Neural cell (in vitro differentiated cells): Measurements from ENCODE around the gene LRCOL1. TPM values are rescaled to one million over a fixed set of nuclear protein-coding genes. Genes with fewer than 3 reads are reported as not detected.

Experiments used
- H2AFZ ChIP-seq: fragments of 200-600, 300-800 bp; sonication (generic), shearing (Covaris generic); 2 replicates; pipeline ENCODE4 v1.6.0; 2014; ENCODE audit warnings: low read depth, mild to moderate bottlenecking, antibody characterized with exemption, low read length, moderate library complexity
- H3F3A ChIP-seq: fragments of 200-600 bp; shearing (Covaris generic); 2 replicates; pipeline ENCODE4 v1.6.1; 2016; ENCODE audit warnings: mild to moderate bottlenecking, moderate library complexity, mixed read lengths, antibody characterized with exemption, low read length; ENCODE audit not compliant: insufficient read depth, poor library complexity, severe bottlenecking
- H3K27ac ChIP-seq: fragments of 200-600, 300-800 bp; sonication (generic), shearing (Covaris generic); 2 replicates; pipeline ENCODE4 v1.5.1; 2014; ENCODE audit warnings: mild to moderate bottlenecking, low read length, moderate library complexity
- H3K27me3 ChIP-seq: fragments of 300-800, 200-600 bp; sonication (generic), shearing (Covaris generic); 2 replicates; pipeline ENCODE4 v1.6.0; 2014; ENCODE audit warnings: mild to moderate bottlenecking, low read depth, low read length, moderate library complexity; ENCODE audit not compliant: insufficient read depth
- H3K36me3 ChIP-seq: fragments of 300-800, 200-600 bp; sonication (generic), shearing (Covaris generic); 2 replicates; pipeline ENCODE4 v1.5.1; 2014; ENCODE audit warnings: mild to moderate bottlenecking, antibody characterized with exemption, low read length, moderate library complexity; ENCODE audit not compliant: insufficient read depth
- H3K4me2 ChIP-seq: fragments of 300-800, 200-600 bp; sonication (generic), shearing (Covaris generic); 2 replicates; pipeline ENCODE4 v1.6.0; 2014; ENCODE audit warnings: mild to moderate bottlenecking, low read length
- H3K4me3 ChIP-seq: fragments of 300-800, 200-600 bp; sonication (generic), shearing (Covaris generic); 2 replicates; pipeline ENCODE4 v1.5.1; 2014; ENCODE audit warnings: mild to moderate bottlenecking, low read length, moderate library complexity
- H3K79me2 ChIP-seq: fragments of 200-600 bp; shearing (Covaris generic); replicated peaks from 2 replicates; pipeline ENCODE4 v1.6.0; 2014; ENCODE audit warnings: mild to moderate bottlenecking, low read length, moderate library complexity; ENCODE audit not compliant: insufficient read depth
- H3K9ac ChIP-seq: fragments of 300-800, 200-600 bp; sonication (generic), shearing (Covaris generic); 2 replicates; pipeline ENCODE4 v1.6.1; 2016; ENCODE audit warnings: mild to moderate bottlenecking, low read length, mixed read lengths
- H3K9me2 ChIP-seq: fragments of 200-600 bp; shearing (Covaris generic); 2 replicates; pipeline ENCODE4 v1.6.1; 2016; ENCODE audit warnings: mild to moderate bottlenecking, low read length, mixed read lengths; ENCODE audit not compliant: insufficient read depth
- H3K9me3 ChIP-seq: fragments of 200-600, 300-800 bp; sonication (generic), shearing (Covaris generic); 2 replicates; pipeline ENCODE4 v1.6.1; 2016; ENCODE audit warnings: mild to moderate bottlenecking, mixed run types, low read length, moderate library complexity, mixed read lengths
- H4K20me1 ChIP-seq: fragments of 200-600 bp; shearing (Covaris generic); 2 replicates; pipeline ENCODE4 v1.6.1; 2016; ENCODE audit warnings: mild to moderate bottlenecking, mixed run types; ENCODE audit not compliant: insufficient read depth
- CTCF ChIP-seq: fragments of 450-650 bp; IDR thresholded peaks from 2 replicates; pipeline ENCODE4 v1.5.1; 2014; ENCODE audit warnings: antibody characterized with exemption, mild to moderate bottlenecking, moderate library complexity; ENCODE audit not compliant: poor library complexity, severe bottlenecking
- EP300 ChIP-seq: fragments of 450-650 bp; conservative IDR thresholded peaks from 2 replicates; pipeline ENCODE4 v1.6.1; 2014; ENCODE audit warnings: antibody characterized with exemption, mild to moderate bottlenecking, moderate library complexity; ENCODE audit not compliant: poor library complexity, severe bottlenecking
- EZH2 ChIP-seq: fragments of 200-600, 300-800 bp; shearing (Covaris generic), sonication (generic); IDR thresholded peaks from 2 replicates; pipeline ENCODE4 v1.6.1; 2014; ENCODE audit warnings: antibody characterized with exemption, low read length, borderline replicate concordance, mild to moderate bottlenecking; ENCODE audit not compliant: insufficient read depth, poor library complexity, severe bottlenecking
- MXI1 ChIP-seq: fragments of 450-650 bp; conservative IDR thresholded peaks from 2 replicates; pipeline ENCODE4 v1.6.1; 2014; ENCODE audit warnings: antibody characterized with exemption, mild to moderate bottlenecking; ENCODE audit not compliant: poor library complexity, severe bottlenecking
- POLR2AphosphoS5 ChIP-seq: IDR thresholded peaks from 2 replicates; pipeline ENCODE4 v1.6.1; 2012
- RAD21 ChIP-seq: fragments of 450-650 bp; conservative IDR thresholded peaks from 2 replicates; pipeline ENCODE4 v1.6.1; 2014; ENCODE audit warnings: antibody characterized with exemption, mild to moderate bottlenecking, moderate library complexity
- REST ChIP-seq: IDR thresholded peaks from 2 replicates; pipeline ENCODE4 v1.6.1; 2012; ENCODE audit warnings: borderline replicate concordance
- SMC3 ChIP-seq: fragments of 450-650 bp; conservative IDR thresholded peaks from 2 replicates; pipeline ENCODE4 v1.6.1; 2014; ENCODE audit warnings: antibody characterized with exemption, mild to moderate bottlenecking, moderate library complexity; ENCODE audit not compliant: poor library complexity
- TAF1 ChIP-seq: IDR thresholded peaks from 2 replicates; pipeline ENCODE4 v1.6.1; 2012; ENCODE audit warnings: low read depth
- polyA plus RNA-seq: library from polyadenylated mRNA; depleted of rRNA; stranded (reverse); fragments of >200 nt; gene quantifications from 2 replicates; pipeline ENCODE4 v1.2.3, GENCODE V29; 2014

LRCOL1 gene
- polyA plus RNA-seq, 1 donor from 2014 or later: not detected

DNA sequence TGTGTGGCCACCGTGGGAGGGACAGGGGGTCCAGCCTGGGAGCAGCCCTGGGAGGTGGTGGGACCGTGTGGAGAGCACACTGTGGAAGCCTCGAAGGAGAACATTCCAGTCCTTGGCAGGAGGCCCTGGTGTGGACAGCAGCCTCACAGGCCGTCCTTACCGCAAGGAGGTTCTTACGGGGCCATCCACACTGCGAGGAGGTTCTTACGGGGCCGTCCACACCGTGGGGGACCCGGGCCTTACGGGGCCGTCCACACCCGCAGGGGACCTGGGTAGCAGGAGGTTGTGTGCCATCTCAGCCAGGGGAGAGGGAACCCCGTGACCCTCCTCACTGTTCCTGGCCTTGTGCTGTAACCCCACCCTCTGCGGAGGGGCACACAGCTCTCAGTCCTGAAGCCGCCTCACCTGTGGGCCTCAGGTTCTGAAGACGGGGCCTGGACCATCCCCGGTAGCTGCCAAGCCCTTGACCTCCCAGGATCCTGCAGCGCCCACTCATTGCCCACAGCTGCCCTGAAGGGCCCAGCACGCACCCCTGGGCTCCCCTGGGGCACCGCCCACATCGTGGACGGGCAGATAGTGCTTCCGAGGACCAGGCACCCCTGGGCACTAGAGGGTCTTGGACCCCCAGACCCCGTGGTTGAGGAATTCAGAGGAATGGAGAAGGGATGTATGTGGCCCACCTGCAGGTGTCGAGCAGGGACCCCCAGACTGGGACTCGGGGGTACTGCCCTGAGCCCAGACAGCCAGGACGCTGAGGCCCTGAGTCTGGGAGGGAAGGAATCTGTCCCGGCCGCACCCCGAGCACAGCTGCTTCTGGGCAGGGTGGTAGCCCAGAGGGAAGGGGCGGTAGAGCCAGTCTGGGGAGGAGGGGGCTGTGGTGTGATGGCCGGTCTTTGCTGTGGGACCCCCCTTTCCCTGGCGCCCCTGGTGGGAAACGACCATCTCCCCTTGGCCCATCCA, 37.3 kb downstream of the LRCOL1 start:
- no peak overlapping the region for H3K4me2 ChIP-seq
- no peaks in the 10 kb centered on the region for H3F3A ChIP-seq
- H3K4me3 ChIP-seq: no peak overlapping the region
- H3K27me3 ChIP-seq: no peaks in the 10 kb centered on the region
- H4K20me1 ChIP-seq: no peaks in the 10 kb centered on the region
- TF ChIP-seq EP300 (no peak), SMC3 (no peak), REST (no peak), CTCF (no peak), POLR2AphosphoS5 (no peak), RAD21 (no peak), EZH2 (no peak), TAF1 (no peak), MXI1 (no peak)
- no peak overlapping the region for H3K9ac ChIP-seq
- H3K9me3 ChIP-seq: no peaks in the 10 kb centered on the region
- H3K9me2 ChIP-seq: no peaks in the 10 kb centered on the region
- H2AFZ ChIP-seq: no peak overlapping the region
- H3K79me2 ChIP-seq: no peaks in the 10 kb centered on the region
- H3K27ac ChIP-seq: no peak overlapping the region
- H3K36me3 ChIP-seq: no peaks in the 10 kb centered on the region

GRCh38 chr12:132572106-132572505, 38.3 kb downstream of the LRCOL1 start:
- Histone ChIP-seq H3K36me3 (no peaks in the 10 kb centered on the region), H3K27ac (no peak overlapping the region), H3K9me2 (no peaks in the 10 kb centered on the region), H3F3A (no peaks in the 10 kb centered on the region), H3K4me2 (no peak overlapping the region), H4K20me1 (peaks cover 4% of the 10 kb centered on the region), H3K9me3 (no peaks in the 10 kb centered on the region), H3K4me3 (no peak overlapping the region), H3K79me2 (no peaks in the 10 kb centered on the region), H2AFZ (no peak overlapping the region), H3K27me3 (no peaks in the 10 kb centered on the region), H3K9ac (no peak overlapping the region)
- TF ChIP-seq TAF1 (no peak), CTCF (no peak), MXI1 (no peak), RAD21 (no peak), POLR2AphosphoS5 (no peak), EZH2 (no peak), SMC3 (no peak)
